HG03565 (cell line): ENCODE results near the gene PSPC1.
"Not testable (repeated sequence)": the region's sequence is repeated elsewhere in the genome, so short reads cannot be mapped to it uniquely, and the experiment has no call there.

Experiments
- ATAC-seq: cut with Tn5 transposase; IDR thresholded peaks from one replicate; pipeline ENCODE4 v1.9.1; 2021; ENCODE audit warnings: mild to moderate bottlenecking, moderate library complexity; ENCODE audit not compliant: unreplicated experiment

PSPC1 gene

DNA sequence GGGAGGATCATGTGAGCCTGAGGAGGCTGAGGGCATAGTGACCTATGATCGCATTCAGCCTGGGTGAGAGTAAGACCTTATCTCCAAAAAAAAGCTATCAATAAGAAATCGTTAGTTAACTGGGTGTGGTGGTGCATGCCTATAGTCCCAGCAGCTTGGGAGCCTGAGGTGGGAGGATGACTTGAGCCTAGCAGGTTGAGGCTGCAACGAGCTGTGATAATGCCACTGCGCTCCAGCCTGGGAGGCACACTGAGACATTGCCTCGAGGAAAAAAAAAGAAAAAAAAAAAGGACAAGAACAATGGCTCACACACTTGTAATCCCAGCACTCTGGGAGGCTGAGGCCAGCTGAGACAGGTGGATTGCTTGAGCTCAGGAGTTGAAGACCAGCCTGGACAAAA is 16.2 kb downstream of the PSPC1 start:
- ATAC-seq: no peak

DNA sequence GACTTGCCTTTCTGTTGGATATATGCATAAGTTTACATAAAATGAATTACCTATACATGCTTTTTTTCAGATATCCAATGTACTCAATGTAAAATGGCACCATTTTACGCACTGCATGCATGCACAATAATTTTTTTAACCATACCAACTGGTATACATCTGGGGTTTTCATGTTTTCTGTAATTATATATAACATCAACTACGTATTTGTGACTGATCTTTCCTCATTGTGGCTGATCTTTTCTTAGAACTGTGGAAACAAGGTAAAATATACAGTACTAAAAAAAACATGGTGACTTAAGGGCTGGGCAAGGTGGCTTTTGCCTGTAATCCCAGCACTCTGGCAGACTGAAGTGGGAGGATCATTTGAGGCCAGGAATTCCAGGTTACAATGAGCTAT is 18.5 kb downstream of the PSPC1 start:
- ATAC-seq: no peak

DNA sequence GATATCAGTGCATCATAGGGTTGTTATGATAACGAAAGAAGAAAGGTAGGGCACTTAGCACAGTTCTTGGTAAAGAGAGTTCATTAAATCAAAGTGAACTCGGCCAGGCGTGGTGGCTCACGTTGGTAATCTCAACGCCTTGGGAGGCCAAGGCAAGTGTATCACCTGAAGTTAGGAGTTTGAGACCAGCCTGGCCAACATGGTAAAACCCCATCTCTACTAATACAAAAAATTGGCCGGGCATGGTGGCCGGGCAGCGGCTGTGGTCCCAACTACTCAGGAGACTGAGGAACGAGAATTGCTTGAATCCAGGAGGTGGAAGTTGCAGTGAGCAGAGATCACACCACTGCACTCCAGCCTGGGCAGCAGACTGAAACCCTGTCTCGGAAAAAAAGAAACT is 19.1 kb downstream of the PSPC1 start:
- no peak for ATAC-seq

DNA sequence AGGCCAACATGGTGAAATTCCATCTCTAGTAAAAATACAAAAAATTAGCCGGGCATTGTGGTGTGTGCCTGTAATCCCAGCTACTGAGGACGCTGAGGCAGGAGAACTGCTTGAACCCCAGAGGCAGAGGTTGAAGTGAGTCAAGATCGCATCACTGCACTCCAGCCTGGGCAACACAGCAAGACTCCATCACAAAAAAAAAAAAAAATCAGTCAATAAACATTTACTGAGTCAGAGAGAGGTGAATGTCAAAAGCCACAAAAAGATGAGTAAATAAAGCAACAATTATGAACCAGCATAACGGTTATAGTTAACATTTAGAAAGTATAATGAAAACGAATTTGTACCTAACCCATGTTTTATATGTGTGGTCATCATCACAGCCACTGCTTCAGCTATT is 23.1 kb downstream of the PSPC1 start:
- no peak for ATAC-seq

DNA sequence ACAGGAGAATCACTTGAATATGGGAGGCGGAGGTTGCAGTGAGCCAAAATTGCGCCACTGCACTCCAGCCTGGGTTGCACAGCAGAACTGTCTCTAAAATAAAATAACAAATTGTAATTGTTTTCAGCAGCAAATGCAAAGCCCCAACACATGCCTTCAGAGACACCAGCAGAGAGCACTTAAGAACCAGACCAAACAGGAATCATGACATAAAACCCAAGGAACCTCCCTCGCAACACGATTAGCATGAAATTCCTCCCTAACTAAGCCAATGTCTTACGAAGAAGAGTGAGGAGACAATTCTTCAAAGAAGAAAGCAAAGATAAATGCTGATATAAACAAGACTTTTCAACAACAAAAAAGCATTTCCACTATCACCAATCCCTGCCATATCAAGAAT is 40.1 kb downstream of the PSPC1 start:
- ATAC-seq: no peak

DNA sequence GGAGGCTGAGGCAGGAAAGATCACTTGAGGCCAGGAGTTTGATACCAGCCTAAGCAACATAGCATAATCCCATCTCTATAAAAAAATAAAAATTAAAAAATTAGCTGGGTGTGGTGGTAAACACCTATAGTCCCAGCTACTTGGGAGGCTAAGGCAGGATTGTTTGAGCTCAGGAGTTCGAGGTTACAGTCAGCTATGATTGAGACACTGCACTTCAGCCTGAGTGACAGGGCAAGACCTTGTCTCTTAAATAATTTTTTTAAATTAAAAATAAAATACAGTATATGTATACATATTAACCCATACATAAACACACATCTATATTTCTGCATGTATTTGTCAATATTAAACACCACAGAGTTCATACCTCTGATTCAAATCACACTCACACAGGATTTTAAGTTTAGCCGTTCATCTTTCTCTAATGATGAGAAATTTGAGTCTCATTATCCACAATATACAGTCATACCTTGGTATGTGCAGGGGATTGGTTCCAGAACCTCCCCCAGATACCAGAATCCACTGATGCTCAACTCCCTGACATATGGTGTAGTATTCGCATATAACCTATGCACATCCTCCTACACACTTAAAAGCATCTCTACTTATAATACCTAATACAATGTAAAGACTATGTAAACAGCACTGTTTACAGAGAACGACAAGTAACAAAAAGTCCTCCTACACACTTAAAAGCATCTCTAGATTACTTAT is 44.7 kb downstream of the PSPC1 start:
- ATAC-seq: no peak

- ATAC-seq: no peak
Observed at GRCh38 chr13:19726611-19727010, 56.1 kb downstream of the PSPC1 start.

DNA sequence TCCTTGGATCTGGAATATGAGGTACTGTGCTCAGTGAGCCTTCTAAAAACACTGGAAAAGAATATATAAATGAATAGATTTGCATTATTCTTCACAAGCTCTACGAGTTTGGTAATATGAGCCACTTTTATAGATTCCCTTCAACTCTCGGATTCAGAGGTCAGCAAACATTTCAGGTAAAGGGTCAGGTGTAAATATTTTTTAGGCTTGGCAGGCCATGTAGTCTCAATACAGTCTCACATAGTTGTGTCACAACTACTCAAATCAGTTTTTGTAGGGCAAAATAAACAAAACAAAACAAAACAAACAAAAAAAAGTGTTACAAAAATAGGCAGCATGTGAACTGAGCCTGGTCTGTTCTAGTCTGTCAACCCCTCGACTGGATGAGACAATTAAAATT is 57.4 kb downstream of the PSPC1 start:
- ATAC-seq: no peak

- ATAC-seq: no peak
Observed at GRCh38 chr13:19720039-19720438, 62.7 kb downstream of the PSPC1 start.

- ATAC-seq: no peak
Observed at GRCh38 chr13:19713186-19713965, 69.4 kb downstream of the PSPC1 start.

DNA sequence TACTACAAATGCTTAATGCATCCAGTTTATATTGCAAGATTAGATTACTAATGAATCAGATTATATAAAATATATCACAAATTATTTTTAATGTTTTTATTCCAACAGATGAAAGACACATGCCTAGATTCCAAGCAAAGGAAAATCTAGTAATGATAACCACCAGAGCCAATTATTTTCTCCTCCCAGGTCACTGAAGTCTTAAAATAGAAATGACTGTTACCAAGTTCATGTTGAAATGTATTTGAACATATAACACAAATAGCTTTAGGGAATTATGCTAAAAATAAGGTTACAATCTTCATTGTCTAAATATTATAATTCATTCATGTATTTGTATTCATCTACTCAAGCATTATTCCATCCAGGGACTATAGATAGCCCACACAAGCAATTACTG is 73.0 kb downstream of the PSPC1 start:
- not testable (repeated sequence) for ATAC-seq

- ATAC-seq: not testable (repeated sequence)
Observed at GRCh38 chr13:19709039-19709438, 73.7 kb downstream of the PSPC1 start.

GRCh38 chr13:19704256-19704655 is 78.5 kb downstream of the PSPC1 start:
- ATAC-seq: not testable (repeated sequence)

GRCh38 chr13:19701619-19702018 is 81.1 kb downstream of the PSPC1 start:
- not testable (repeated sequence) for ATAC-seq

DNA sequence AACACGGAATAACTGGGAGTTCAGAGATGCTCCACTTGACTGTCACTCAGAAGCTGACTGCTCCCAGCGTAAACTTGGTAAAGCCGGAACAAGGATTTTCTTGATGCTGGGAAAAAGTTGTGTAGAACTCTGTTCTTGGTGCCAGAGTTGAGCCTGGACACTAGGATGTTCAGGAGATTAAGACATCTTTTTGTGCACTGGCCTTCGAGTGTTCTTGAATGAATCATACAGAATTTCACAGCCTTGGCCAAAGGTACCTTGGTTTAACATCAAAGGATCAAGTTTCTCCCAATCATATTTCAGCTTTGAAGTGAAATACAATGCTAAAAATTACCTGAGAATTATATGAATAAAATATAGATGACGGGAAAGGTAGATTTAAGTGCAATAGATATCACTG is 81.8 kb downstream of the PSPC1 start:
- ATAC-seq: not testable (repeated sequence)

- no peak for ATAC-seq
Observed at GRCh38 chr13:19695829-19696228, 86.9 kb downstream of the PSPC1 start.

DNA sequence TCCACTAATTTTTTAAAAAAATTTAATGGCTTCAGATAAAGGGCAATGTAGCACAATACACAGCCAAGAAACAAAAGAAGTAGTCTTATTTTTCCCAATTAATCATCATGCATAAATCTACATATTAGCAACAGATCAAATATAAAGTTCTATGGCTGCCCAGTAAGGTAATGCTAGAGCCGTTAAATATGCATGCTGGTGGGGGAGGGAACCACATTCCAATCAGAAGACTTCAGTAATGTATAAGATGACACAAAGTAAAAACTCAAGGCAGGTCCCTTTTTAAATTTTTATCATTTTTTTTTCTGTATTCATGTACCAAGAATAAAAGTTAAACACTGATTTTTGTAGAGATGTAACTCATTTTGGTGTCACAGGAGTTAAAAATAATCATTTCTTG is 87.3 kb downstream of the PSPC1 start:
- ATAC-seq: no peak

DNA sequence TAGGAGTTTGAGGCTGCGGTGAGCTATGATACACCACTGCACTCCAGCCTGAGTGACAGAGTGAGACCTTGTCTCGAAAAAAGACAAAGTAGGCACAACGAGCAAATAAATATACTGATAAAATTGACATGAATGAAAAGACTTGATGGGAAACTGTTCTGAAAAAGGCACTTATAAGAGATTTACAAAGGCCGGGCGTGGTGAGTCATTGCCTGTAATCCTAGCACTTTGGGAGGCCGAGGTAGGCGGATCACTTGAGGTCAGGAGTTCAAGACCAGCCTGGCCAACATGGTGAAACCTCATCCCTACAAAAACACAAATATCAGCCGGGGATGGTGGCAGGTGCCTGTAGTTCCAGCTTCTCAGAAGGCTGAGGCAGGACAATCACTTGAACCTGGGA is 91.3 kb downstream of the PSPC1 start:
- ATAC-seq: not testable (repeated sequence)

GRCh38 chr13:19685437-19685836 is 97.3 kb downstream of the PSPC1 start:
- no peak for ATAC-seq

- ATAC-seq: no peak
Observed at GRCh38 chr13:19685034-19685433, 97.7 kb downstream of the PSPC1 start.

DNA sequence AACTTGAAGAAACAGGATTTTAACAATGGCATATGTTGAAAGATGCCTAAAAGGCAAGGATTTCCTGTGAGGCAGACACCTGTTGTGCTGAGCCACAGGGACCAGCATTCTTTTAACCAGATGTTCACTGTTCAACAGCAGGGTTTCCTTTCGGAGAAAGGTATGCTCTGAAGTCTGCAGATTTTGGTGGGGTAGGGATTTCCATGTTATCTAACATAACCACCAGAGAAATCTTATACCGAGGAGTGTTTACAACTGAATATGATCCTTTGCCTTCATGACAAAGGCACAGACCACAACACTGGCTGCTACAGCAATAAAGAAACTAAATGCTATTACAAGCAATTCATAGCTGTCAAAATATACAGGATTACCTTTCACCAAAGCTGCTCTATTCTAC is 101.2 kb downstream of the PSPC1 start:
- ATAC-seq: no peak

DNA sequence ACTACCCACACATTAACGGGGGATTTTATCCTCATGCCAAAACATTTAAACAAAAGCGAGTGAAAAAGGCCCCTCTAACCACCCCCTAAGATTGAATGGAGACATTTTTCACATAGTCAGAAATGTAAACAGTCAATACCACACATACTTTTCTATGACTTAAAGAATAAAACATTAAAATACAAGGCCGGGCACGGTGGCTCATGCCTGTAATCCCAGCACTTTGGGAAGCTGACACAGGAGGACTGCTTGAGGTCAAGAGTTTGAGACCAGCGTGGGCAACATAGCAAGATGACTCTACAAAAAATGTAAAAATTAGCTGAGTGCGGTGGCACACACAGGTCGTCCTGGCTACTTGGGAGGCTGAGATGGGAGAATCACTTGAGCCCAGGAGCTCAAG is 102.0 kb downstream of the PSPC1 start:
- ATAC-seq: no peak
